ENCODE data around the gene EIPR1.
"Not testable (repeated sequence)": the region's sequence is repeated elsewhere in the genome, so short reads cannot be mapped to it uniquely, and the experiment has no call there.

EIPR1 gene

DNA sequence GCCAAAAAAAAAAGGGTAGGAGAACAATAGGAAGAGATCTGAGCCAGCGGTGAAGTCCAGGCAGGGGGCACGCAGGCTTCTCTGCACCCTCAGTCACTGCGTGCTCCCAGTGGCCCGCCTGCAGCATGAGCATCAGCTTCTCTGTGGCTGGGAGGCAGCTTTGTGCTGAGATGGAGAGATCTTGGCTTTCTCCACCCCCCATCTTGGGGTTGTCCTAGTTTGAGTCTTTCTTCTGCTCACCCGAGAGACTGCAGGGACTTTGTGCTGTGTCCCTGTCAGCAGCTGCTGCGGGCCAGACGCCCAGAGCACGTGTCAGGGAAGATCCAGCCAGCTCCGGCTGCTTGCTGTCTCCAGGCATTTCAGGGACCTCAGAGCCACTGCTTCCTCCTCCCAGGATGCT is 22.2 kb upstream of the EIPR1 start:
- DNase-seq, result no peak

DNA sequence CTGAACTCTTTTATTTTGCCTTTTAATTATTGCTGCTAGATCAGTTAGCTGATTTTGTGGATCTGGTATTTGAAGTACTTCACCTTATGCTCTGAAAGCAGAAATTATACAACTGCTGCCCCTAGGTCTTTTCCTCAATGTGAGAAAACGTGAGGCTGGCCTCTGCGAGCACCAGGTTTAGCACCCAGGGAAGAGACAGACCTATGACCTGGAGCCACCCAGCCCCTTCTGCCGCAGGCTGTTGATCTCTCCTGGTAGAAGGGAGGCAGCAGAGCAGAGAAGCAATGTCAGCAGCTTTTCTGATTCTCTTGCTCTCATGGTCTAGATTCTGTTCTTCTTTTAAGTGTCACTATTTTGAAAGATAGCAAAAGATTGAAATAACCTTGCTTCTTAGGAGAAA is 21.8 kb upstream of the EIPR1 start:
- no peak for DNase-seq

DNA sequence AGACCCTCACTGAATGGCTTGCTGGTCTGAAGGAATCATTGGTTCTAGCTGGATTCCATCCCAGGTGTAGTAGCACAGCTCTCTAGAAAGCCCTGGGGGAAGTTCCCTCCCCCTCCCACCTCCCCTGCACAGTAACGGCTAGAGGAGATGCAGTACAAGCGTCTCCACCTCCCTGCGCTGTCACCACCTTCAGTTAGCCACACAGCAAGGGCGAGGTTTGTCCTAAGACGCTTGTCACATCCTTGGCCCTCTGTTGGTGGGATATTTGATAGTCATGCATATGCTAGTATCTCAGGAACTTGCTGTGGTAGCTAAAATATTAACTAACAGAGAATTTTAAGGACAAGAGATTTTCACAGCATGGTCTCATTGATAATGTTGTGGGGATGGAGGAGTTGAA is 21.2 kb upstream of the EIPR1 start:
- DNase-seq, result no peak

DNA sequence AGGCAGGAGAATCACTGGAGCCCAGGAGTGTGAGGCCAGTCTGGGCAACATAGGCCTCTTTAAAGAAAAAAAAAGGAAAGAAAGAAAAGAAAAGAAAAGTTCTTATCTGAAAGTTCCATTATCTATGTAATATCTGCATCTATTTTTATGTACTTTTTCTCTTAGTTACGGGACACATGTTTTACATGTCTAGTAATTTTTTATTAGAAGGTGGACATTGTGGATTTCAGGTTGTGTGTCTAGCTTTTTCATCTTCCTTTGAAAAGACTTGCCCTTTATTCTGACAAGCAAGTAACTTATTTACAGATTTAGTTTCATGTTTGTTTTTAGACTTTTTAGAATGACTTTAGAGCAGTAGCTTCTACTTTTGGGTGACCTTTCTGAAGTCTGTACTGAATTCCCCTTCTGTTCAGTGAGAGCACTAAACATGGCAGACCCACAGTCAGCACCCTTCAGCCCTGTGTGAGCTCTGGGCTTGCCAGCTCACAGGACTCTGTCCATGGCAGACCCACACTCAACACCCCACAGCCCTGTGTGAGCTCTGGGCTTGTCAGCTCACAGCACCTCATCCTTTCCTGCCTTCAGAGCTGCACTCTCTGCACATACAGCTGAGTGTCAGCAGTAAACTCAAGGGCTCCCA is 19.4 kb upstream of the EIPR1 start:
- no peak for DNase-seq

DNA sequence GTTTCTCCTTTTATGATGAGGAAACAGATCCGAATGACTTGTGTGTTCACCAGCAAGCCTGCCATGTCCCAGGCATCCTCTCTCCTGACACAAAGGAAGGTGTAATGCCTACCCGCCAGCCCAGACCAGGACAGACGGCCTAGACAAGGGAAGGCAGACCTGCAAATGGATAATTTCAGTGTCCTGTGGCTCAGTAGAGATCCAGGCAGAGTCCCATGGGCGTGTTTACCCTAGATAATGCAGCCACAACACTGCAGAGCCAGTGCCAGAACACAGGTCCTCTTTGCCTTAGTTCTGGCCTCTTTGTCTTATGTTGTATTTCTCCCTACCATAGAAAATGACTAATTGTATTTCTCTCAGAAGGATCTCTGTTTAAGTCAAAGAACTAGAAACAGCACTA is 14.6 kb upstream of the EIPR1 start:
- no peak for DNase-seq

DNA sequence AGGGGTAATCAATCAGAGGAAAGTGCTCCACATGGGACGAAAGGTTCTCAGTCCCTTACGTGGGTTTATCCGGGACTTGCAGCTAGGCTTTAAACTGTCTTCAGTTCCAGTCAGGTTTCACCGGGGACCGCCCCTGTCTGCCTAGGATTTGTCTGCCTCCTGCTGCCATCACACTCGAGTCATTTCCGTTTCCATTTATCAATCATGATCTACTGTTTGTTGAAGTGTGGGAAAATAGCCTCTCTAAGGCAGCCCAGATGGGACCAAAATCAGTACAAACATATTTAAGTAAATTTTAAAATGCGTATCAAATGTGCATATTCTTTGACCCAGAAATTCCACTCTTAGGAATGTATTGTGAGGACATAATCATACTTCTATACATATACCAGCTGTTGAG is 12.4 kb upstream of the EIPR1 start:
- DNase-seq, result no peak

DNA sequence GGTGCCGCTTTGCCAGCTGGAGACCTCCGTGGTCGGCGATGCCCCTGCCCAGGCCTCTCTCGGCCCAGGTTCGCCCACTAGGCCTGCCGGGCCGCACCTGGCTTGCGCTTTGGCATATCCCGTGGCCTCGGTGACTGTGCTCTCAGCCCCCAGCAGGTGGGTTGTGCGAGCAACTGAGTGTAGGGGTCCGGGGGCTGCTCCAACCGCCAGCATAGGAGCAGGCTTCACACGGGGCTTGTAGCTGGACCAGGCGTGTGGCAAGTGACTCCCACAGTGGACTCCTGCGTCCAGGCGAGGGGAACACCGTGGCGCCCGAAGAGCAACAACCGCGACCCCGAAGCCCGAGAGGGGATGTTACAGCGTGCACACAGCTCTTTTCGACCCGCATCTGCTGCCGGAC is 11.6 kb upstream of the EIPR1 start:
- no peak for DNase-seq

DNA sequence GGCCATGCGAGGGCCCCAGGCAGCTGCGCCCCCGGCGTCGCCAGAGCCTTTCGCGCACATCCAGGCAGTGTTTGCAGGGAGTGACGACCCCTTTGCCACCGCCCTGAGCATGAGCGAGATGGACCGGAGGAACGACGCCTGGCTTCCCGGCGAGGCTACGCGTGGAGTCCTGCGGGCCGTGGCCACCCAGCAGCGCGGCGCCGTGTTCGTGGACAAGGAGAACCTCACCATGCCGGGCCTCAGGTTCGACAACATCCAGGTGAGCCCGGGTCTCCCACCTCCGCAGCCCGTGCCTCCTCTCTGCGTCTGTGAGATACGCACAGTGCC is 10.8 kb upstream of the EIPR1 start:
- no peak for DNase-seq

DNA sequence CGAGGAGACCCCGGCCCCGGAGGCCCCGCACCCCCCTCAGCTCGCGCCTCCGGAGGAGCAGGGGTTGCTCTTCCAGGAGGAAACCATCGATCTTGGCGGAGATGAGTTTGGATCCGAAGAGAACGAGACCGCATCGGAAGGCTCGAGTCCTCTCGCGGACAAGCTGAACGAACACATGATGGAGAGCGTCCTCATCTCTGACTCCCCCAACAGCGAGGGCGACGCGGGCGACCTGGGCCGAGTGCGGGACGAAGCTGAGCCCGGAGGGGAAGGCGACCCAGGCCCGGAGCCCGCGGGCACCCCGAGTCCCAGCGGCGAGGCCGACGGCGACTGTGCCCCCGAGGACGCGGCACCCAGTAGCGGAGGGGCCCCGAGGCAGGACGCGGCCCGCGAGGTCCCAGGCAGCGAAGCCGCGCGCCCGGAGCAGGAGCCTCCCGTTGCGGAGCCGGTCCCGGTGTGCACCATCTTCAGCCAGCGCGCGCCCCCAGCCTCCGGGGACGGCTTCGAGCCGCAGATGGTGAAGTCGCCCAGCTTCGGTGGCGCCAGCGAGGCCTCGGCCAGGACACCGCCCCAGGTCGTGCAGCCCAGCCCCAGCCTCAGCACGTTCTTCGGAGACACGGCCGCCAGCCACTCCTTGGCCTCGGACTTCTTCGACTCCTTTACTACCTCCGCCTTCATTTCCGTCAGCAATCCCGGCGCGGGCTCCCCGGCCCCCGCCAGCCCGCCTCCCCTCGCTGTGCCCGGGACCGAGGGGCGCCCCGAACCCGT is 10.2 kb upstream of the EIPR1 start:
- no peak for DNase-seq

DNA sequence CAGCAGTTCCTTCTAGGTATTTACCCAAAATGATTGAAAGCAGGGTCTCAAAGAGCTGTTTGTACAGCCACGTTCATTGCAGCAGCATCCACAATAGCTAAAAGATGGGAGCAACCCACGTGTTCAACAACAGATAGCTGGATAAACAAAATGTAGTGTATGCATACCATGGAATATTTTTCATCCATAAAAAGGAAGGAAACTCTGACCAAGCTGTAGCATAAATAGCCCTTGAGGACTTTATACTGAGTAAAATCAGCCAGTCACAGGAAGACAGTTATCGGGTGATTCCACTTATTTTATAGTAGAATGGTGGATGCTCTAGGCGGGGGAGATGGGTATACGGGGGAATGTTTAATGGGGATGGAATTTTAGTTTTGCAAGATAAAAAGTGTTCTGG is 9.4 kb upstream of the EIPR1 start:
- DNase-seq, result no peak

DNA sequence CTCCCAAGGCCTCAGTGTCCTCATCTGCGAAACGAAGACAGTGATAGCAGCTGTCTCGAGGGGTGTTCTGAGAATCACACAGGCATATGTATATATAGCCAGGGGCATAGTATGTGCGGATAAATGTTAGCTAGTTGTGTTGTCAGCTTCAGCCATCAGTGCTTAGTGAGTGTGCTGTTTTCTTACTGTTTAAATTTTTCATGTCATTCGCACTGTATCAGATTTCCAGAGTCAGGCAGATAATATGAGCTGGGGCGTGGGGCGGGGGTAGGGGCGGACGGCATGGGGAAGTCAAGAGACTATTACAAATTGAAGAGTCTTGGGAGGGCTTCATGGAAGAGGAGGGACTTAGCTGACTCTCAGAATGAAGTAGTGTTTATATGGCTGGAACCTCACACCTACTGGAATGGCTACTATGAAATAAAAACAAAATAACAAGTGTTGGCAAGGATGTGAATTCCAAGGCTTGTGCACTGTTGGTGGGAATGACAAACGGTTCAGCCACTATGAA is 8.9 kb upstream of the EIPR1 start:
- no peak for DNase-seq

DNA sequence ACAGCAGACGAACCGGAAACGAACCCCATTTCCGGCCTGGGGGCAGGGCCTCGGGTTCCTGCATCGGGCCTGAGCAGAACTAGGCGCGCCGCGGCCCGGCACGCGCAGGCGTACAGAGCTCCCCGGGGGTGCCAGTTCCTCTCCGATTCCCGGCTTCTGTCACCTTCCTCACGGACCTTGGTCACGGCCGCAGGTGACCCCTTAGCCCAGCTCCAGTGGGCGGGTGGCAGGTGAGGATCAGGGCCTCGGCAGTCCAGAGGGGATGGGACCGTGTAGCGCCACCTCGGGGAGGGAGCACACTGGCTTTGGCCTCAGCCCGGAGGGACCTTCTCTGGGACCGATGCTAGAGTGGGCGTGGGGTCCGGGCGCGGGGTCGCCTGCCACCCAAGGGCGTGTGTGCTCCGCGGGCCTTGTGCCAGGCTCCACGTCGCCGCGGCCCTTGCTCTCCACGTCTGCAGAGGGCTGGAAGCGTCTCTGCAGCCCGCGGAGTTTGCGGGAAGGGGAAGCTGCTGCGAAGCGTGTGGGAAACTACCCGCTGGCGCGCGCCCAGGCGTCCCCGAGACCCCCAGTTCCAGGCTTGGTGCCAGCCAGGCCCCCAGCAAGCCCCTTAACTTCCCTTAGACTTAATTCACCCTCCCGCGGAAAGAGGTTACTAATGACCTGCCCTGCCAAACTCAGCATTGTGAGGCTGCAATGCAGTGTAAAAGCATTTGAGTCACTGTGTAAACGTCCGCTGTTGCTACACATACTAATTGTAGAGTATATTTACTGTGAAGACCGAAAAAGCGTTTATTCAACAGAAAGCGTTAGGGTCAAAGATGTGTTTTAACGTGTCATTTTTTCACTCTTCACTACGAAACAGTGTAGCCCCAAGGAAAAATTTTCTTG is 2.3 kb upstream of the EIPR1 start, which contains the start of gene TRAPPC12:
TSS of gene TRAPPC12 (plus strand) at position 48 of the 888 bp plus-strand sequence. CDS start 7,930 bp downstream, outside the sequence.
- peak; percentile 95 for DNase-seq

DNA sequence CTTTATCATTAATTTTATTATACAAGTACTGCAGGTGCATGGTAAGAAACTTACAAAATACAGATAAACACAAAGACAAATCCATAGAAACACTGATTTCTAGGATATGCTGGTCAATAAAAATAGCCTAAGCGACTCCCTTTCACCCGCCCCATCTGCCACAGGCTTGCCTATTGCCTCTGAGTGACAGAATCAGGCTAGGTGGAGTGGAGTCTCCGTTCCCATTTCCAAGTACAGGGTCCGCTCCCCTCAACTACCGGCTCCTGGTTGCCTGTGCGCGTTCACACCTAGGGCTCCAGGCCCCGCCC is 1.7 kb upstream of the EIPR1 start:
- no peak for DNase-seq

DNA sequence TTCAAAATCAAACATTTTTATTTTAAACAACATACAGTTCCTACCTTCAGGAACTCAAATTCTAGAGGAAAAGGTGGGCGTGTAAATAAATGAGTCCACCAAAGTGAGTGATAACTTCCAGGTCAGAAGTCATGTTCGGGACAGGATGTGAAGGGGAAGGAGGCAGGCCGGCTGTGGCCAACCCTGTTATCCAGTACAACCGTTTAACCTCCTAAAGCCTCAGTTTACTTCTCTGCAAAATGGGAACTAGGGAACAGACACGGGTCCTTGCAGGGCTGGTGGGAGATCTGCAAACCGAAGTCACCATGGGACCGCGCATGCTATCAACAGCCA is 373 bp downstream of the EIPR1 start:
- DNase-seq, result peak; percentile 52

DNA sequence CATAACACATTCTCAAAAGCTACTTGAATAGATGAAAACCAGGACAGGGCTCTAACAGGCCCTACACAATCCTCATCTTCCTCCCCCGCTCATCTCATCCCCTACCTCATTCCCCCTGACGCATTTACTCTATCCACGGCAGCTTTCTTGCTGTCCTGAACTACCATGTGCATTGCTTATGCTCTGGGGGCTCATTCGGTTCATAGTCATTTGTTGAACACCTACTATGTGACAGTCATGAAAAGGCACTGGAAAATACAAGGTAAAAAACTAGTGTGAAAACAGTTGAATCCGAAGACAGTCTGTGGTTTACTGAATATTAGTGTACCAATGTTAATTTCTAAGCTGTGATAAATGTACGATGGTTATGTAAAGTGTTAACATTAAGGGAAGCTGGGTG is 797 bp downstream of the EIPR1 start:
- no peak for DNase-seq

DNA sequence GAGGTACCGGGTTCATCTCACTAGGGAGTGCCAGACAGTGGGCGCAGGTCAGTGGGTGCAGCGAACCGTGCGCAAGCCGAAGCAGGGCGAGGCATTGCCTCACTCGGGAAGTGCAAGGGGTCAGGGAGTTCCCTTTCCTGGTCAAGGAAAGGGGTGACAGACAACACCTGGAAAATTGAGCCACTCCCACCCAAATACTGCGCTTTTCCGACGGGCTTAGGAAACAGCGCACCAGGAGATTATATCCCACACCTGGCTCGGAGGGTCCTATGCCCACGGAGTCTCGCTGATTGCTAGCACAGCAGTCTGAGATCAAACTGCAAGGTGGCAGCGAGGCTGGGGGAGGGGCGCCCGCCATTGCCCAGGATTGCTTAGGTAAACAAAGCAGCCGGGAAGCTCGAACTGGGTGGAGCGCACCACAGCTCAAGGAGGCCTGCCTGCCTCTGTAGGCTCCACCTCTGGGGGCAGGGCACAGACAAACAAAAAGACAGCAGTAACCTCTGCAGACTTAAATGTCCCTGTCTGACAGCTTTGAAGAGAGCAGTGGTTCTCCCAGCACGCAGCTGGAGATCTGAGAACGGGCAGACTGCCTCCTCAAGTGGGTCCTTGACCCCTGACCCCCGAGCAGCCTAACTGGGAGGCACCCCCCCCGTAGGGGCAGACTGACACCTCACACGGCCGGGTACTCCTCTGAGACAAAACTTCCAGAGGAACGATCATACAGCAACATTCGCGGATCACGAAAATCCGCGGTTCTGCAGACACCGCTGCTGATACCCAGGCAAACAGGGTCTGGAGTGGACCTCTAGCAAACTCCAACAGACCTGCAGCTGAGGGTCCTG is 8.1 kb downstream of the EIPR1 start:
- not testable (repeated sequence) for DNase-seq

DNA sequence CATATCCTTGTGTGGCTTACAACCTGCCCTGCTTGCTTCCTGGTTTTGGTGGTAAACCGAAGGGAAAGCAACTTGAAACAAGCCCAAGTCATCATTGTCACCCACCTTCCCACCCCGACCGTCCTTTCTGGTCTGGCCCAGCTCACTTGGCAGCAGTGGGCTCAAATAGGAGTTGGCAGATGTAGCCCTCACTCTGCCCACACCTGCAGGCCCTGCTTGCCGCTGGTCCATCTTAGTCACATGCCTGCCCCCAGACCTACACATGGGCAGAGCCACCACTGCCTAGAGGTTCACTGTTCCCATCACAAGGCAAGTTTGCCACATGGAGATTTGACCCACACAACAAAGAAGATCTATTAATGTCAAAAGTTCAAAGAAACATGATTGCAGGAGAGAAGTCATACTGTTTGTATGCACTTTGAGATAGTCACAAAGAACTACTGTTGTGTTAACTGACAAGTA is 9.3 kb downstream of the EIPR1 start:
- DNase-seq, result no peak

DNA sequence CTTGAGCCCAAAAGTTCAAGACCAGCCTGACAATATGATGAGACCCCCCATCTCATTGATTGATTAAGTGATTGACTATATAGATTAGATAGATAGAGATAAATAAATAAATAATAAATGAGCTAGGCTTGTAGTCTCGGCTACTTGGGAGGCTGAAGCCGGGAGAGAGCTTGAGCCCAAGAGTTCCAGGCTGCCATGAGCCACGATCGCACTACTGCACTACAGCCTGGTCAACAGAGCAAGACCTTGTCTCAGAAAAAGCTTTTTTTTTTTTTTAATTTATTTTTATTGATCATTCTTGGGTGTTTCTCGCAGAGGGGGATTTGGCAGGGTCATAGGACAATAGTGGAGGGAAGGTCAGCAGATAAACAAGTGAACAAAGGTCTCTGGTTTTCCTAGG is 12.4 kb downstream of the EIPR1 start:
- no peak for DNase-seq

DNA sequence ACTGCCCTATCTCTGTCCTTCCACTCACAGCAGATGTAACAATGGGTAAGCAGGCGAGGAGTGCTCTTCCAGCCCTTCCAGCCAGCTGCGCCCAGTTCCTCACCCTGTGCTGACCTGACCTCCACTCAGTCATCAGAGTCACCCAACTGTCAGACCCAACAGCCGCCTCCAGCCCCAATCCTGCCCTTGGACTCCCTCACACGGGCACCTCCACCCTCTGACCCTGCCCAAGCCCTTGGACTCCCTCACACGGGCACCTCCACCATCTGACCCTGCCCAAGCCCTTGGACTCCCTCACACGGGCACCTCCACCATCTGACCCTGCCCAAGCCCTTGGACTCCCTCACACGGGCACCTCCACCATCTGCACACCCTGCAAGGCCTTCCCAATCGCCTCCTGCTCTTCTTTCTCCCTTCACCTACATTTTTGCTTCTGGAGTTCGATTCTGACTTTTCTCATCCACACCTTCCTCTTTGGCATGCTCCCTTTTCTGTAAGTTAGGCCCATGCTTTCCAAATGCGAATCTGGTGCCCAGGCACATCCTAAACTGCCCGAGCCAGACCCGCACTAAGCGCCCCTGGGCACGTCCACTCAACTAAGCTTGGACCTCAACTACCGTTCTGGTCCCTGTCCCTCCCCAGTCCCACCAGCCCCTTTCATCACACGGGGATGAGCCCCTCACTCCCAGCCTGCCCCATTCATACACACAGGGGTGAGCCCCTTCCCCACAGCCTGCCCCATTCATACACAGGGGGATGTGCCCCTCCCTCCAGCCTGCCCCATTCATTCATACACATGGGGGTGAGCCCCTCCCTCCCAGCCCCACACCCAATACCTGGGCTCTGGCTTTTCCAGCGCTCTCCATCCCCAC is 15.9 kb downstream of the EIPR1 start:
- no peak for DNase-seq

DNA sequence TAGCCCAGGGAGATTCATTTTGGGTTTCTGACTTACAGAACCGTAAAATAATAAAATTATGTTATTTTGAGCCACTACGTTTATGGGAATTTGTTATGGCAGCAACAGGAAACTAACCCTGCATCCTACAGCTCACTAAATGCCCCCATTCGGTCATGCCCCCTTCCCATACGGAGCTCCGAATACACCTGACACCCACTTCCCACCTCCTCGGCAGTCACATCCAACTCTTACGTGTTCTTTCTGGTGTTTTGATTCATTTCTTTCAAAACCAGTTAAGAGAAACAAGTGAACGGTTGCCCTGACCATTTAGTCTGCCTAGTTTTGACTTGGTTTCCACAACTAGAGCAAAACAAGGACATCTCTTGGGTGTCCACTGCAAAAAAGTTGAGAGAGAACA is 19.7 kb downstream of the EIPR1 start:
- no peak for DNase-seq

DNA sequence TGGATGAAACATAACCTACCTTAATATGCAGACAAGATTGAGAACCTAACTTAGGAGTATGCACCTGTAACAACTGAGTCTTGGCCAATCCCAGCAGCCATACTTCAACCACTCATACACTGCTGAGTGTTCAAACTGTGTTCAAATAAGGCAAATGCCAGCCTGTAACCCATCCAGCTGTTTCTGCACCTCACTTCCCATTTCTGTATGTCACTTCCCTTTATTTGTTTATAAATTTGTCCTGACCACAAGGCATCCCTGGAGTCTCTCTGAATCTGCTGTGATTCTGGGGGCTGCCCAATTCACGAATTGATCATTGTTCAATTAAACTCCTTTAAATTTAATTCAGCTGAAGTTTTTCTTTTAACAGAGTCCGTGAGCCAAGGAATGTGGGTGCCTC is 20.2 kb downstream of the EIPR1 start:
- DNase-seq, result not testable (repeated sequence)

DNA sequence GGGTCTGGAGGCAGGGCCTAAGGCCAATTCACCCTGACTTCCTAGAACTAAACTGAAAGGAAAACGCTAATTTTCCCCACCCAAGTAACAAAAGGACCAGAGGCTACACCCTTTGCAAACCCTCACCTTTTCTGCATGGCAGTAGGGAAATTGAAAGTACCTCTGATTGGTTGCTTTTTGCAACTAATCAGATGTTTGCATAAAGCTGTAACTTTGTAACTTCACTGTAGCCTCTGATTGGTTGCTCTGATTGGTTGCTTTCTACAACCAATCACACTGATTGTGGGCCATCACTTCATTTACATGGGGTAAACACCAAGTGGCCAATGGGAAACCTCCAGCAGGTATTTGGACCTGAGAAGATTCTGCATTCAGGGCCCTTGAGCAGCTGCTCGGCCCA is 20.8 kb downstream of the EIPR1 start:
- no peak for DNase-seq

All from stimulated activated CD4-positive, alpha-beta T cell treated with anti-CD3 and anti-CD28 coated beads, Interleukin-4, amount 100 ng/mL, for 24 hours (primary cell).